Hypothalamus (tissue), 51 donors: ENCODE measurements around the gene CERT1.
"Not testable (repeated sequence)": the region's sequence is repeated elsewhere in the genome, so short reads cannot be mapped to it uniquely, and the experiment has no call there.

Experiments used
- DNase-seq, 51 donors: peaks; one replicate each; lab custom pipeline; 2025; lab: John Stamatoyannopoulos, UW

Gene CERT1

GRCh38 chr5:75511435-75512382 lies at the start of gene CERT1, which contains the start of gene POLK:
CERT1 (minus strand) TSS chr5:75511629; CDS start chr5:75511207, 422 bp downstream.
POLK (plus strand) TSS chr5:75511891.
- DNase-seq: peak; percentile 66 to 100 (median 98)

- not testable (repeated sequence) for DNase-seq
Observed at GRCh38 chr5:75560655-75561054, 49.2 kb upstream of the CERT1 start.

- DNase-seq: peak in 1 of 51 donors; percentile 7
Observed at GRCh38 chr5:75558981-75559632, 47.7 kb upstream of the CERT1 start.

DNA sequence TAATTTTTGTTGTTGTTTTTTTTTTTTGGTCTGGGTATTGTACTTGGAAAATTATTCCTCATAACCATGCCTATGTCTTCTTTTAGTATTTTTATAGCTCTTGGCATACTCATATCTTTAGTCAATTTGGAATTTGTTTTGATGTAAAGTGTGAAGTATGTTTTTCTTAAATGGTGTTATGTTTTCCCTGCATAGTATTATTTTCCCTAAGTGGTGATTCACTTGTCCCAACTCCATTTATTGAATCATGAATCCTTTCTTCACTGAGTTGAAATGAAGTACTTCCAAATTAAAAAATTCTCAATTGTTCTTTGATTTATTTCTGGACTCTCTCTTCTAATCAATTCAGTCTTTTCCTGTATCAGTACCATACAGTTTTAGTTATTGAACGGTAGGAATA lies 46.8 kb upstream of the CERT1 start:
- DNase-seq: no peak

DNA sequence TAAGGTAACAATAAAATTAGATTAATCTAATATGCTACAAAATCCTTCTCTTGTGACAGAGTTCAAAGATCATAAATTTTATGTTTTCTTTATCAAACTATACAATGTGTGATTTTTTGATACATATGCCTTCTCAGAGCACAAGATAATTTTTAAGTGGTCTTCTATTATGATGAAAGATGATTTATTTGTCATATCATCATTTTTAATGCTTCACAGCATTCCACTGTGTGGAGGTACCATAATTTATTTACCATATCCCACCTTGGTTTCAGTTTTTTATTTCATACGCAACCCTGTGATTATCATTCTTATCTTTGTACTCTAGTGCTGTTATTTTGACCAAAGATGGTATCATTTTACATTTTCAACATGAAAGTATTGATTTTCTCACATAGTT lies 41.9 kb upstream of the CERT1 start:
- DNase-seq: no peak

DNA sequence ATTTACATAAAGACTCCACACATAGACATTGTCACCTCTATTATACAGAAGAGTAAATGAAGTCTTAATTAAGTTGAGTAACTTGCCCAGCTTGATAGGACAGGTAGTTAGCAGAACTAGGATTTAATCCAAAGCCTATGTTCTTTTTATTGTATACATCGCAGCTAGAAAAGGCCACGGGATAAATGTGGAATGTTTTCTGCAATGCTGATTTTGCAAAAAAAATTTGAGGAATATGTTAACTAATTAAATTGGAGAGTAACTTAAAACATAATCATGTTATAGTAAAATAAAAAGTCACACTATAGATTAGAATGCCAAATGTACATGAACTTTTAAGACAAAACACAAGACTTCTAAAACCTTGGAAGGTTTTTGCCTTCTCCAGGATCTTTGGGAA lies 41.3 kb upstream of the CERT1 start:
- no peak for DNase-seq

- DNase-seq: no peak
Observed at GRCh38 chr5:75551471-75551870, 40.0 kb upstream of the CERT1 start.

DNA sequence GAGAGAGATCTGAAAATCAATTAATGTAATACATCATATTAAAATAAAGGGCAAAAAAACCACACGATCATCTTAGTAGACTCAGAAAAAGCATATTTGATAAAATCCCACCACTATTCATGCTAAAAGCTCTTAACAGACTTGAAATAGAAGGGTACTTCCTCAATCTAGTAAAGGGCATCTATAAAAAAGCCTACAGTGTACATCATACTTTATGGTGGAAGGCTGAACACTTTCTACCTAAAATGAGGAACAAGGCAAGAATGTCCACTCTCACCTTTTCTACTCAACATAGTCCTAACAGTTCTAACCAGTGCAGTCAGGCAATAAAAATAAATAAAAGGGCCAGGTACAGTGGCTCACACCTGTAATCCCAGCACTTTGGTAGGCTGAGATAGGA lies 39.2 kb upstream of the CERT1 start:
- DNase-seq: no peak

- DNase-seq: no peak
Observed at GRCh38 chr5:75547812-75548211, 36.4 kb upstream of the CERT1 start.

GRCh38 chr5:75546830-75547229 lies 35.4 kb upstream of the CERT1 start:
- no peak for DNase-seq

GRCh38 chr5:75545131-75545530 lies 33.7 kb upstream of the CERT1 start:
- no peak for DNase-seq

DNA sequence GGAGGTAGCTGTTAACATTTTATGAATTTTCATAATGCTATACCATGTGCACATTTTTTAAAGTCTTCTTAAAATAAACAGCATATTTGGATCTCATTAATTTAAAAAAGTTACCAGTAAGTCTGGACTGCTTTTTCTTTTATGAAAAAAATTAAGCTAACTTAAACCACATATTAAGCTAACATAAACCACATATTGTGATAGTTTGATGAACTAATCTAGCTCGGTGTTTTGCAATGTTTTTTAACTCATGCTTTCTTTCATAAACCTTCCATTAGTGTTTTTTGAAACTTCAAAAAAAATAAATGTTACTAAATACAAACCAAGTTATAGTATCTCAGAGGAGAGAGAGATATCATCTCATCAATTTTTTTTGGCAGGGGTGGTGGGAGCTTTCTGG lies 26.8 kb upstream of the CERT1 start:
- no peak for DNase-seq

DNA sequence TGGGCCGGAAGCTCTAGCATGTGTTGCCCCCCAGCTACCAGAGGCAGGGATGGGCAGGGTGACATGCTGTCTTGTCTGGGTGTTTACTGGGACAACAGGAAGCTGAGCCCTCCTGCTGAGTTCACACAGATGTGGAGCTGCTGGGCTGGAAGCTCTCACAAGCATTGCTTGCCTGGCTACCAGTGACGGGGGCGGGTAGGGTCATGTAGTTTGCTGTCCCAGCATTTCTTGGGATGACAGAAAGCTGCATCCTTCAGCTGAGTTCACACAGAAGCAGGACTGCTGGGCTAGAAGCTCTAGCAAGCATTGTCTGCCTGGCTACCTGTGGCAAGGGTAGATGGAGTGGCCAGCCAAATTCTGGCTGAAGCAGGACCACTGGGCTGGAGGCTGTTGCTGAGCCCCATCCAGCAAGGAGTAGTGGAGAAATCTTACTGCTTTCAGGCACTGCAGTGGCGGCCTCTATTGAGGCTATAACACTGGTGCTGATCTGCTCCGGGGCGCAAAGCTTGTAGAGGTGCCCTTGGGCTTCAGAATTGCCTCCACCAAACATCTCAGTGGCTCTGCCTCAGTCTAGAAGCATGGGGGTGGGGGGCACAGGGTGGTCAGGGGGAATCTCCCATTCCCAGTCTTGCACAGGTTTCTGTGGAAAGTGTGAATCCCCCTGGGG lies 25.4 kb upstream of the CERT1 start:
- no peak for DNase-seq

GRCh38 chr5:75536147-75536546 lies 24.7 kb upstream of the CERT1 start:
- no peak for DNase-seq

GRCh38 chr5:75534734-75535133 lies 23.3 kb upstream of the CERT1 start:
- no peak for DNase-seq

DNA sequence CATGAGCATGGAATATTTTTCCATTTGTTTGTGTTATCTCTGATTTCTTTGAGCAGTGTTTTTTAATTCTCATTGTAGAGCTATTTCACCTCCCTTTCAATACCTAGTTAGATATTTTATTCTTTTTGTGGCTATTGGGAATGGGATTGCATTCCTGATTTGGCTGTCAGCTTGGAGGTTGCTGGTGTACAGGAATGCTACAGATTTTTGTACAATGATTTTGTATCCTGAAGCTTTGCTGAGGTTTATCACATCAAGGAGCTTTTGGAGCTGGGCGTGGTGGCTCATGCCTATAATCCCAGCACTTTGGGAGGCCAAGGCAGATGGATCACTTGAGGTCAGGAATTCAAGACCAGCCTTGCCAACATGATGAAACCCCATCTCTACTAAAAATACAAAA lies 22.3 kb upstream of the CERT1 start:
- DNase-seq: not testable (repeated sequence)

GRCh38 chr5:75532190-75532589 lies 20.8 kb upstream of the CERT1 start:
- DNase-seq: no peak

- DNase-seq: no peak
Observed at GRCh38 chr5:75529185-75529584, 17.8 kb upstream of the CERT1 start.

GRCh38 chr5:75526070-75526469 lies 14.6 kb upstream of the CERT1 start:
- no peak for DNase-seq

- no peak for DNase-seq
Observed at GRCh38 chr5:75525344-75525743, 13.9 kb upstream of the CERT1 start.

DNA sequence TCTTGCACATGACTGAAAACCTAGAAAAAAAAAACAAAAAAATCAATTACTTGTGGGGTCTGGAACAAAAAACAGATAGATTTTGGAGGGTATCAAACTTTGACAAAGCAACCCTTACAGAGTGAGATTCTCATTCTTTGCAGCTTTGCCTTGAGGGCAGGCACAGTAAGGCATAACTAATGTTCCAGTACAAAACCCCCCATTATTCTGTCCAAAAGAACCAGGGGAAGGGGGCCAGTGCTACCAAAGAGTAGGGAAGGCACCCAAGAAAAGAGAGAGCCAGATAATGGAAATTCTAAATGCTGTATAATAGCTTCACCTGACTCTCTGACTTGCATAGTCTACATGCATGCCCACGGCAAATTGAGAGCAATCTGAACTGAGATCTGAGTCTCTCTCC lies 13.2 kb upstream of the CERT1 start:
- no peak for DNase-seq
